CD4-positive, alpha-beta T cell treated with Interleukin-6 at 100 ng/mL for 8 hours (primary cell): Measurements from ENCODE around the gene GLIPR1.
"Not testable (repeated sequence)": the region's sequence is repeated elsewhere in the genome, so short reads cannot be mapped to it uniquely, and the experiment has no call there.

Experiments
- DNase-seq: peaks from one replicate; pipeline ENCODE4 v3.0.0-alpha.2; 2020; ENCODE audit warnings: mixed read lengths, low spot score

Gene GLIPR1

DNA sequence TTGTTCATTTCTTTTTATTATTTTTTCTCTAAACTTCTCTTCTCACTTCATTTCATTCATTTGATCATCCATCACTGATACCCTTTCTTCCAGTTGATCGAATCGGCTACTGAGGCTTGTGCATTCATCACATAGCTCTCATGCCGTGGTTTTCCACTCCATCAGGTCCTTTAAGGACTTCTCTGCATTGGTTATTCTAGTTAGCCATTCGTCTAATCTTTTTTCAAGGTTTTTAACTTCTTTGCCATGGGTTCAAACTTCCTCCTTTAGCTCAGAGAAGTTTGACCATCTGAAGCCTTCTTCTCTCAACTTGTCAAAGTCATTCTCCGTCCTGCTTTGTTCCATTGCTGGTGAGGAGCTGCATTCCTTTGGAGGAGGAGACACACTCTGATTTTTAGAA lies 41.6 kb downstream of the GLIPR1 start:
- DNase-seq: not testable (repeated sequence)

GRCh38 chr12:75525263-75525662 lies 44.7 kb downstream of the GLIPR1 start:
- no peak for DNase-seq

DNA sequence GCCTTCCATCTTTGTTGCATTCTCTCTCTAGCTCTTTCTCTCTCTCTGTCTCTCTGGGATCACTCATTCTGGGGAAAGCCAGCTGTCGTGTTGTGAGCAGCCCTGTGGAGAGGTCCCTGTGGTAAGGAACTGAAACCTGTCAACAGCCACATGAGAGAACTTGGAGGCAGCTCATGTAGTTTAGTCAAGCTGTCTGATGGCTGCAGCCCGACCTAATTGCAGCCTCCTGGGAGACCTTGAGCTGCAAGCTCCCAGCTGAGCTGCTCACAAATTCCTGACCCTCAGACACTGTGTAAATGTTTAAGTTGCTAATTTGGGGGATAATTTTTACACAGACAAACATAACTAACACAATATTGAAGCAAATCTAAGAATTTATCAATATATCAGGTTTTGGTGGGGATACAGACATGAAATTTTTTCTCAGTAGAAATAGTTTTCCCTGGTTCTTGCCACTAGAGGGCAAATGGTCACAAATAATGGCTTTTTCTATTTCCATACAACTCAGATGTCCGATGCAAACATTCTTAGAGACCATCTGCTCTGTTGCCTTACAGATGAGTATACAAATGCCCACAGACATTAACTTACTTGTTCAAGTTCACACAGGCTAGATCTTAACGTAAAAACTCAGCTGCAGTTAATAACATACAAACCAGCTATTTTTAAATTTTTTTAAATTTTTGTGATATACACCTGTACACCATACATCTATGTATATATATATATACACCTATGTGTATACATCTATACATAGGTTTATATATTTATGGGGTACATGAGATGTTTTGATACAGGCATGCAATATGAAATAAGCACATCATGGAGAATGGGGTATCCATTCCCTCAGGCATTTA lies 46.3 kb downstream of the GLIPR1 start:
- DNase-seq: peak; percentile 33

DNA sequence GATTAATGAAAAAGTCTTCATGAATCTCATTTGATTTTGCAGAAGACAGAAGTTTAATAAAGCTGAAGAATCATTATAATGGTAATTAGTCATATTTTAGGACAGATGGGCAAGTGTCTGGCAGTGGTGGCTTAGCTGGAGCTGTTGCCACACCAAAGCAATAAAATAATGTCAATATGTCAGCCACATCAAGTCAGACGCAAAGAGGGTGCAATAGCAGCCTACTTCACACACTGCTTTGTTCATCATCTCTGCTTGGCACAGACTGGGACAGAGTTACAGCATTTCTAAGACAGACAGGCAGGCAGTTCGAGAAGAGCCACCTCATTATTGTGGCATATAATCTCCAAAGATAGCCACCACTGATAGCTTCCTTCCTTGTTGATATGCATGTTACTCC lies 47.7 kb downstream of the GLIPR1 start:
- no peak for DNase-seq

DNA sequence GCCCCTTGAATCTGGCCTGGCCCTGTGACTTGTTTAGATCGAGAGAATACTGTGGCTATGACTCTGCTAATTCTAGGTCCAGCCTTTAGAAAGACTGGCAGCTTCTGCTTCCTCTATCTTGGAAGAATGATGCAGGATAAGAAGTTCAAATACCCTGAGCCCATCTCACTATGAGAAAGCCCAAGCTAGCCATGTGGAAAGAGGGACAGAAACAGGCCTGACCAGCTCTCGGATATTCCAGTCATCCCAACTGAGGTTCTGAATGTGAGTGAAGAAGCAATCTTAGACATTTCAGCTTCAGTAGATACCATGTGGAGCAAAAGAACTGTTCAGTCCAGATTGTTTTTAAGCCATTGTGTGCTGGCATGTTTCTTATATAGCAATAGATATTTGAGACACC lies 48.1 kb downstream of the GLIPR1 start:
- no peak for DNase-seq

DNA sequence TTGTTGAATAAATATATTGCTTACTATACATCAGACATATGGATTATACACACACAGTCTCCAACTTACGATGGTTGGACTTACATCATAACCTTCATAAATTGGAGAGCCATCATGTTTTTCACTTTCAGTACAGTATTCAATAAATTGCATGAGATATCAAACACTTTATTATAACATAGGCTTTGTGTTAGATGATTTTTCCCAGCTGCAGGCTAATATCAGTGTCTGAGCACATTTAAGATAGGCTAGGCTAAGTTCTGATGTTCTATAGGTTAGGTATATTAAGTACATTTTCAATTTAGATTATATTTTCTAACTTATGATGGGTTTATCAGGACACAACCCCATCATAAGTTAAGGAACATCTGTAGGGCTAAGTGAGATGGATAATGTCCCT lies 48.8 kb downstream of the GLIPR1 start:
- DNase-seq: no peak

DNA sequence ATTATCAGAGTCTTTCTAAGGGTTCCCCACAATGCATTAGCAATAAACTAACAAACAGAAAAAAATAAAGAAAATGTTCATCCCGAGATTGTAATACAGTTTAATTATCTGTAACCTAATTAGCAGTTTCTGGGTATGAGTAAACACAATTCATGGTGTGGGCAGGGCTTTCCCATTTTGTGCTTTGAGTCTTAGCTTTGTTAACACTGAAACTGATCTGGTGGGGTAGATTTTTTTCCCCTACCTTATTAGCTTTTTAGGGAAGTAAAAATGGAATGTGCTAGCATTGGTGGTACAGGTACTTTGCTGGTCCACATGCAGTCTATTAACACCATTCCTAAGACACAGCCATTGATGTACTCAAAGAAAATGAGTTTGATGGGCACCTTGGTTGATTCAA lies 49.3 kb downstream of the GLIPR1 start:
- no peak for DNase-seq

DNA sequence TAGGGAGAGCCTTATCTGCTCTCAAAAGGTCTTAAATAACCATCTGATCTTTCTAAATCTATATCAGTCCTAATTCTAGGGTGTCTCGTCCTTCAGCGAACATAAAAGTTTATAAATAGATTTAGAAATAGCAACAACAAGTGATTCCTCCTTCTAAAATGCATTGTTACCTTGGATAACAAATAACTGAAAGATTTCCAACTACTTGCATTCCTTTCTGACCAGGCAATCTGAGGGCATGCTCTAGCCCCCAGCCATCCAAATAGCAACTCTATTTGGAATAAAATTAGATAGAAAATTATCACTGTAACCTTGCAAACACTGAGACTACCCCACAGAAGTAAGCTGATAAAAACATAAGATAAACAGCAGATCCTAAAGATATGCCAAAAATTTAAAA lies 52.7 kb downstream of the GLIPR1 start:
- no peak for DNase-seq

GRCh38 chr12:75539889-75540288 lies 59.3 kb downstream of the GLIPR1 start:
- no peak for DNase-seq

DNA sequence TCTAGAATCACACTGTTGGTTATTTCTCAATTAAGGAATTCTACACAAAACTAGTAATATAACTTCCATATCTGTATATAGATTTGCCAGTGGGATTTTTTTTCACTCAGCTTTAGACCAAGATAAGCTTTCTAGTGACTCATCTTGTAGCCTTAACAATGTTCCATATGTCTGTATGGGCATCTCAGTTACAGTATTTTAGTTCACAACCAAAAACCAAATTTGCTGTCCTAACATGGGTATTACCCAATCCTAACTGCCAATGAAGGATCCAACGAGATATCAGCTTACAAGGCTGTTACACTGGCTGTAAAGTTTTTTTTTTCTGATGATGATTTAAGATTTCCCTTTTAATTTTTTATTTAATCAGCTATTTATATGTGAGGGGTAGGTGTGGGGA lies 62.4 kb downstream of the GLIPR1 start:
- DNase-seq: no peak

DNA sequence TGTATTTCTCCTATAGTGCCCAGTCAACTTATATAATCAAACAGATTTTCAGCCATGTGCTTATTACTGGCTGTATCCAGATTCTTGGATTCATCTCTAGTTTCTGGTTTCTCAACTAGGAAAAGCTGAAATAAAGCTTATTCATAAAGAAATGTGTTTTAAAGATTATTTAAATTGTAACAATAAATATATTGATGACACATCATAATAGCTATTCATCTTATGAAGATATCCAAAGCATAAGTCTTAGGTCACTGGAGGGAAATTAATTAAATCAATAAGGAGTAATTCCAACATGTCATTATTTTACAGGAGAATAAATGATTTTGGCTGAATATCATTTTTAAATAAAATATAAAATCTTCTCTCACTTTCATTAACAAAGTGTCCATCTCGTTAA lies 63.0 kb downstream of the GLIPR1 start:
- DNase-seq: no peak

GRCh38 chr12:75545636-75546035 lies 65.1 kb downstream of the GLIPR1 start:
- no peak for DNase-seq

GRCh38 chr12:75548879-75549278 lies 68.3 kb downstream of the GLIPR1 start:
- no peak for DNase-seq

DNA sequence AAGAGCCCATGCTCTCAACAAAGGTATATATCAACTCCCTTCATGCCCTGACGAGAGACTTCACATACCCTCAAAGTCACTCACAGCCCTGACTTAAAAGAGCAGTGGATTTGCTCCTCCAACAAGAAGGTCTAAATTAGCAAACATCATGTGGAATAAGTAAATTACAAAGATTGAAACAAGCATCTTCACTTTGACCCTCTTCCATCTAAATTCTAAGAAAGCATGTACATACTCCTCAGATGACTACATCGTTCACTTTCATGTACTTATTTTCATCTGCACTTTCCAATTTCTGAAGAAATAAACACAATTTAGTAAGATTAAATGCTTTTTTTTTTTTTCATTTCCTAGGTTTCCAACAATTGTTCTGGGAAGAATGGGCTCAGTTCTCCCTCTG lies 69.4 kb downstream of the GLIPR1 start:
- DNase-seq: no peak

DNA sequence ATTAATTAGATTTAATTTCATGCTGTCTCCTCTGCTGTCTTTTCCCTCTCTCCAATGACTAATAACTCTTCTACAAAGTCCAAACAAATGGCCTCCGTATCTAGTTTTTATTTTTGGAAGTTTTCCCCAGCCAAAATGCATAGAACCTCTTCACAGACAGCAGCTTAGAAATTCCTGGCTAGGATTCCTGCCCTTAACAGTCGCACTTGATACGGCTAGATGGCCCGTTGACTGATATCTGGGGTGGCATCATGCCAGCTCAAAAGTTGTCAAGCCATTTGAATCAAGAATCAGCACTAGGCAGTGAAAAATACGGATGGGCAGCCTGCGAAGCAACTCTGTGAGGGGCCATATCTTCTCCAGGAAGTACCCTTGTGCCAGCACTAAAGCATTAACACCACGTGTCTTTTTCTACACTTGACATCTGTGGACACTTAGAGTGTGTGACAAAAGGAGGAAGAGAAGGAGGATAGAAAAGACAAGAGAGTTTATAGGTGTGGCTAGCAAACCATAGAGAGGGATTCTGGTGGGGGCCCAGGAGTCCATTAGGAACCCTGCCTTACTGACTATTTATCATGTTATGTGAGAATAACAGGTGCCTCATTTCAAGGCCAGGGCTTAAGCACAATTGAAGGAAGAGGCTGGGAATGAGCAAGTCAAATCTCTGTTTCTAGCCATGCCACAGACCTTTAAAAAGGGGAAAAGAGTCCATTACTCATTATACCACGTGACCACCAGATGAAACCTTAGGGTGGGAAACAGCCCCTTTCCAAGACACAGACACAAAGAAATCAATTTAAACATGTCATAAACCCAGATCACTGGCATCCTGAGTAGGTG lies 70.1 kb downstream of the GLIPR1 start:
- DNase-seq: no peak

DNA sequence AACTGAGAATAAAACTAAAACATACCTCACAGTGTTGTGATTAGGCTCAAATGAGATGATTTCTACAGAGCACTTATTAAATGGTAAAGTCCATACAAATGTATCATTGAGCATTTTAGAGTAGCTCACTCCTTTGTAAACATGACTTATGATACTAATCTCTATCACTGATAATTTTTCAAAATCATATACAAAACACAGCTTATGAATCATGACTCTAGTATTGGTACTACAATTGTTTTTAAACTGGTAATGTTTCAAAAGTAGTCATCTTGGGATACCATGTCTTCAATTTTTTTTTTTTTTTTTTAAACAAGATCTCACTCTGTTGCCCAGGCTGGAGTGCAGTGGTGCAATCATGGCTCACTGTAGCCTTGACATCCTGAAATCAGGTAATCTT lies 70.9 kb downstream of the GLIPR1 start:
- no peak for DNase-seq

DNA sequence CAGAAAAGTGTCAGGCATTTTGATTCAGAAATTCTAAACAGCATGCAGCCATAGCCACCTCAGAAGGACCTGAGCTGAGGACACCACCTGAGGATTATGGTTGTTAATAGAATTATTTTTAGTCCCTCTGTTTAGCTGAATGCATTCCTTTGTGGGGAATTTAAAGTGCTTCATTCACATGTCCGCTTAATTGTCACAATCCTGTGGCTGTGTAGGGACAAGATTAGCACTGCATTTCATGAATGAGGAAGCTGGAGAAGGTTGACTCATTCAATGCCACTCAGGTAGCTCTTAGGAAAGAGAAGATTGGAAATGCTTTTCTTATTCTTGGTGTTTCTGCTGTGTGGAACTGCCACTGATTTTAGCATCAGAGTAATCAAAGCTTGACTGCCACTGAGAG lies 72.8 kb downstream of the GLIPR1 start:
- no peak for DNase-seq
